Type B pancreatic cell (in vitro differentiated cells): ENCODE data around the gene UTS2B. TPM values are rescaled to one million over a fixed set of nuclear protein-coding genes. Genes with fewer than 3 reads are reported as not detected.

Experiments used
- DNase-seq: peaks from one replicate; pipeline ENCODE4 v3.0.0; 2021; ENCODE audit warnings: mixed read lengths; ENCODE audit not compliant: unreplicated experiment; ENCODE audit errors: extremely low spot score
- H3K27ac Mint-ChIP-seq: 2 replicates; pipeline ENCODE4 v1.8.0; 2021; ENCODE audit warnings: mild to moderate bottlenecking, mixed read lengths
- H3K27me3 Mint-ChIP-seq: 2 replicates; pipeline ENCODE4 v1.8.0; 2021; ENCODE audit warnings: mixed read lengths
- H3K36me3 Mint-ChIP-seq: 2 replicates; pipeline ENCODE4 v1.8.0; 2021; ENCODE audit warnings: mixed read lengths
- H3K4me1 Mint-ChIP-seq: one replicate; pipeline ENCODE4 v1.8.0; 2021; ENCODE audit warnings: mixed read lengths; ENCODE audit not compliant: unreplicated experiment
- H3K4me3 Mint-ChIP-seq: 2 replicates; pipeline ENCODE4 v1.8.0; 2021; ENCODE audit warnings: mild to moderate bottlenecking, mixed read lengths
- H3K9me3 Mint-ChIP-seq: 2 replicates; pipeline ENCODE4 v1.8.0; 2021; ENCODE audit warnings: mixed read lengths
- CTCF ChIP-seq: fragments of 200-600 bp; sonication (generic); conservative IDR thresholded peaks from 2 replicates; pipeline ENCODE4 v1.5.0; 2021; ENCODE audit warnings: antibody characterized with exemption, mild to moderate bottlenecking
- total RNA-seq: library from RNA; stranded (reverse); gene quantifications from 2 replicates; pipeline ENCODE4 v1.2.1, GENCODE V29; 2021; ENCODE audit warnings: low replicate concordance

UTS2B gene
- total RNA-seq, 1 donor from 2014 or later, result 0.58 TPM

GRCh38 chr3:191373327-191373726 lies 43.0 kb upstream of the UTS2B start:
- TF ChIP-seq CTCF, result no peak
- DNase-seq, result no peak
- H3K27me3 Mint-ChIP-seq, result no peaks in the 10 kb centered on the region
- H3K4me3 Mint-ChIP-seq, result no peak overlapping the region
- H3K36me3 Mint-ChIP-seq, result peaks cover 18% of the 10 kb centered on the region
- no peaks in the 10 kb centered on the region for H3K9me3 Mint-ChIP-seq
- H3K27ac Mint-ChIP-seq, result no peak overlapping the region
- no peaks in the 10 kb centered on the region for H3K4me1 Mint-ChIP-seq

GRCh38 chr3:191372122-191372521 lies 41.8 kb upstream of the UTS2B start:
- no peak for DNase-seq
- Mint-ChIP-seq H3K4me1 (no peaks in the 10 kb centered on the region), H3K27ac (peak overlapping the region; percentile 59), H3K9me3 (no peaks in the 10 kb centered on the region), H3K36me3 (peaks cover 20% of the 10 kb centered on the region), H3K27me3 (no peaks in the 10 kb centered on the region), H3K4me3 (no peak overlapping the region)
- no peak for TF ChIP-seq CTCF

- no peak overlapping the region for H3K27ac Mint-ChIP-seq
- peaks cover 23% of the 10 kb centered on the region for H3K36me3 Mint-ChIP-seq
- DNase-seq, result no peak
- no peak overlapping the region for H3K4me3 Mint-ChIP-seq
- no peaks in the 10 kb centered on the region for H3K9me3 Mint-ChIP-seq
- no peaks in the 10 kb centered on the region for H3K27me3 Mint-ChIP-seq
- TF ChIP-seq CTCF, result no peak
- no peaks in the 10 kb centered on the region for H3K4me1 Mint-ChIP-seq
These were observed 39.3 kb upstream of the UTS2B start for GRCh38 chr3:191369616-191370010.

- Mint-ChIP-seq H3K4me3 (no peak overlapping the region), H3K36me3 (peaks cover 25% of the 10 kb centered on the region), H3K4me1 (no peaks in the 10 kb centered on the region), H3K27ac (peak overlapping the region; percentile 33), H3K27me3 (no peaks in the 10 kb centered on the region), H3K9me3 (no peaks in the 10 kb centered on the region)
- TF ChIP-seq CTCF, result no peak
- no peak for DNase-seq
These were observed 38.7 kb upstream of the UTS2B start for GRCh38 chr3:191368755-191369615.

GRCh38 chr3:191366675-191367074 lies 36.3 kb upstream of the UTS2B start:
- DNase-seq, result no peak
- no peaks in the 10 kb centered on the region for H3K4me1 Mint-ChIP-seq
- no peak for TF ChIP-seq CTCF
- H3K27ac Mint-ChIP-seq, result peak overlapping the region; percentile 28
- peaks cover 35% of the 10 kb centered on the region for H3K36me3 Mint-ChIP-seq
- no peaks in the 10 kb centered on the region for H3K9me3 Mint-ChIP-seq
- no peak overlapping the region for H3K4me3 Mint-ChIP-seq
- H3K27me3 Mint-ChIP-seq, result no peaks in the 10 kb centered on the region
